M059J (cell line): ENCODE measurements around the gene AGPAT3. TPM values are rescaled to one million over a fixed set of nuclear protein-coding genes. Genes with fewer than 3 reads are reported as not detected.
"Not testable (repeated sequence)": the region's sequence is repeated elsewhere in the genome, so short reads cannot be mapped to it uniquely, and the experiment has no call there.

ENCODE experiments used
- DNase-seq: peaks from one replicate; pipeline ENCODE4 v3.0.0-alpha.2; 2012; ENCODE audit warnings: low read depth
- total RNA-seq: library from RNA; depleted of rRNA; stranded (reverse); fragments of >200 nt; shearing (Covaris generic); gene quantifications from 2 replicates; pipeline ENCODE4 v1.2.3, GENCODE V29; 2014

Gene AGPAT3
- total RNA-seq, 1 experiment from 2014 or later: 59.8 TPM

DNA sequence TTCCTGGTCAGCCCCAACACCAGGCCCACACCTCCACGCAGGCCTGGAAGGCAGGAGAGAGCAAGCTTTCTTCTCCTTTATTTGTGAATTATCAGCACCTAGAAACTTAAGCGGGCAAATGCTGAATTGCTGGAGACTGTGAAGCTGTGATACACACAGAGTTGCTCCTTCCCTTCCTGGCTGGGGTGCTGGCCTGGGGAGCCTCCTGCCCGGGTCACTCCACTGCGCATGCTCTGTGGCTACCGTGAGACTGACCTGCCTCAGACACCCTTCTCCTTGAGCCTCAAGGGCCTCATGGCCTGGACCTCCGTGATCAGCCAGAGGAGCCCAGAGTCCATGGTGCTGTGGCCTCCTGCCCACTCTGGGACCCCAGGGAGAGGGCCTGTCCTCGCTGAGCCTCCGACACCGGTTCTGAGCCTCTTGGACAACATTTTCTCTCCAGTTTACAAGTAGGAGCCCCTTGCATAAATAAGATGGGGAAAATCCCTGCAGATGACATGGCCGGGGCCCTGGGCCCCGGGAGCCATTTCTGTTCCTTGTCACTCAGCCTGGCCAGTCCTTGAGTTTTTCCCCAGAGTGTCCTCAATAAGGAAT is 18.0 kb downstream of the AGPAT3 start:
- DNase-seq: no peak

DNA sequence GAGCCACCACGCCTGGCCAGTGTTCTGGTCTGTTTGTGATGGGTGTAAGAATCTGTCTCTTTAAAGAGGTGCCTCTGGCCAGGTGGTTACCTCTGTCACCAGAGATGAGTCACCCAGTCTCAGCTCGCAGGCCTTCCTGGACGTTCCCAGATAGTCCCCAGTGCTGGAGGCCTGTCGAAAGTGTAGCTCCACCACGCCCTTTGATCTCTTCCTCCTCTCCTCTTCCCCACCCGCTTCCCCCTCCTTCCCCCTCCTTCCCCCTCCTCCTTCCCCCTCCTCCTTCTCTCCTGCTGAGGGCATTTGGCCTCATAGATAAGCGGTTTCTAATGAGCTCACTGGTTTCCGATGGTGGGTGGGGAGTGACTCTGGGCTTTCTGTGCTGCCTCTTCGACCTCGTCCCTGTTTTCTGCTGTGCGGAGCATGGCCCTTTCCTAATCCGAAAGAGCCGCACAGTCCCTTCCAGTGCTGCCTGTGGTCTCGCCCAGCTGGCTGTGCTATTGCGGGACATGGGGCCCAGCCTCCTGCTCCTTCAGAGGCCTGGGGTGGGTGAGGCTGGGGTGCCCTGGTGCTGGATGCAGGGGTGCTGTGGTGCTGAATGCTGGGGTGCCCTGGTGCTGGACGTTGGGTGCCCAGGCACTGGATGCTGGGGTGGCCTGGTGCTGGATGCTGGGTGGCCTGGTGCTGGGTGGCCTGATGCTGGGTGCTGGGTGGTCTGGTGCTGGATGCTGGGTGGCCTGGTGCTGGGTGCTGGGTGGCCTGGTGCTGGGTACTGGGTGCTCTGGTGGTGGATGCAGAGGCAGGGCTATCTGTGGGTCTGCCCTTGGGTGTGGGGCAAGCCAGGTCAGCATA is 19.2 kb downstream of the AGPAT3 start:
- DNase-seq: peak; percentile 51

DNA sequence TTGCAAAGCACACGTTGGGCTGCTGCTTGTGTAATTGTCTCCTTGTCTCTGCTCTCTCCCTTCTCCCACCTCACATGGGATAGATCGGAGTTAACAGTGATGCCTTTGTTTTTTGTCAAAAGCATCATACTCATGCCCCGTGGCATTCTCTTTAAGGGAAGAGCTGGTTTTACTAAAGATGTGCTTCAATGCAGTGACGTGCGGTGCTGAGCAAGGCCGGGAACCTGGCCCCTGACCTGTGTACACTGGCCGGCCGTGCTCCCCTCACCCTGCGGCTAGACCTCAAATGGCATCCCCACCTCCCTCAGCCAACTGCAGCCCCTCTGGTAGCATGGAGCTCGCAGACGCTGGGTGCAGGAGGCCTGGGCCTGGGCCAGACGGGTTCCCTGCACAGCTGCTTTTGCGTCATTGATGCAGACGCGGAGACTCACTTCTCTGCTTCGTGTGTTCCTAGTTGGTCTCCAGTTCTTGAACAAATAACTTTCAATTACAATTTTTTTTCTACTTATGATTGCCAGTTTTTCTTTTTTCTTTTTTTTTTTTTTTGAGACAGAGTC is 19.9 kb downstream of the AGPAT3 start:
- no peak for DNase-seq

DNA sequence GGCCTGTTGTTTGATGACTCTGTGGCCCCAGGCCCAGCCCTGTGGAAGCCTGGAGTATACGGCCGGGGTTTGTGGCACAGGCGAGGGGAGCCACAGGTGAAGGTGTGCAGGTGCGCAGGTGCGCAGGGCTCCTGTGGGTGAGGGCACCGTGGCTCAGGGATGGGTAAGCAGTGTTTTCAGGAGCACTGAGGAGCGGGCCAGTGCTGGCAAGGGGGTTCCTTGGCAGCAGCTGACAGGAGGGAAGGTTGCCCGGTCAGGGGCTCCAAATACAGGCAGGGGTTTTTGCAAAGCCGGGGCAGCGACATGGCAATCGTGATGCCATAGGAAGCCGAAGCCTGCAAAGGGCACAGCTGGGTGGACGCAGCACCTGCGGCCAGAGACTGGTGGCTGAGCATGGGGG is 20.7 kb downstream of the AGPAT3 start:
- DNase-seq: no peak

DNA sequence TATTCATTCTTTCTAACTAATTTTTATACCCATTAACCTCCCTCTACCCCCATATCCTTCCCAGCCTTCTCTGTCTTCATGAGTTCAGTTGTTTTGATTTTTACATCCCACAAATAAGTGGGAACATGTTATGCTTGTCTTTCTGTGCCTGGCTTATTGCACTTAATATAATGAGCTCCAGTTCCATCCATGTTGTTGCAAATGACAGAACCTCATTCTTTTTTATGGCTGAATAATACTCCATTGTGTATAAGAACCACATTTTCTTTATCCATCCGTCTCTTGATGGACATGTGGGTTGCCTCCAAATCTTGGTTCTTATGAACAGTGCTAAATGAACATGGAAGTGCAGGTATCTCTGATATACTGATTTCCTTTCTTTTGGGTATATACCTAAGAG is 21.5 kb downstream of the AGPAT3 start:
- no peak for DNase-seq

DNA sequence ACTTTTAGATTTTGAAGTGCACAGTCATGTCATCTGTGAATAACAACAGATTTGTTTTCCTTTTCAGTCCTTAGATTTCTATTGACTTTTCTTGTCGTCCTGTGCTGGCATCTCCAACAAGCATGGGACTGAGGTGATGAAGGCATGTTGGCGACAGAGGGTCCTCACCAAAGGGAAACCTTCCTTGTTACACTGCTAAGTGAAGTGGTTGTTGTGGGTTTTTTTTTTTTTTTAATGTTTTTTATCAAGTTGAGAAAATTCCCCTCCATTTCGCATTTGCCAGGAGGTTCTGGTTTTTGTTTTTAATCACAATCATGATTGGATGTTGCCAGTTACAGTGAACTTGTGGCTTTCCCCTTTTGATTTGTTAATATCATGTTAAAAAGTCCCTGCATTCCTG is 24.0 kb downstream of the AGPAT3 start:
- DNase-seq: no peak

DNA sequence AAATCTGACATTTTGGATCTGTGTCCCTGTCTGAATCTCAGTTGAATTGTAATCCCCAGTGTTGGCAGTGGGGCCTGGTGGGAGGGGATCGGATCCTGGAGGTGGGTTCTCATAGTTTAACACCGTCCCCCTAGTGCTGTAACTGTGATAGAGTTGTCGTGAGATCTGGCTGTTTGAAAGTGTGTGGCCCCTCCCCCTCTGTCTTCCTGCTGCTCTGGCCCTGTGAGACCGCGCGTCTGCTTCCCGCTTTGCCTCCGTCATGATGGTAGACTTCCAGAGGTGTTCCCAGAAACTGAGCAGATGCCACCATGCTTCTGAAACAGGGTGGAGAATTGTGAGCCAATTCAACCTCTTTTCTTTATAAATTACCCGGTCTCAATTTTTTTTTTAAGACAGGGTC is 25.0 kb downstream of the AGPAT3 start:
- DNase-seq: no peak

DNA sequence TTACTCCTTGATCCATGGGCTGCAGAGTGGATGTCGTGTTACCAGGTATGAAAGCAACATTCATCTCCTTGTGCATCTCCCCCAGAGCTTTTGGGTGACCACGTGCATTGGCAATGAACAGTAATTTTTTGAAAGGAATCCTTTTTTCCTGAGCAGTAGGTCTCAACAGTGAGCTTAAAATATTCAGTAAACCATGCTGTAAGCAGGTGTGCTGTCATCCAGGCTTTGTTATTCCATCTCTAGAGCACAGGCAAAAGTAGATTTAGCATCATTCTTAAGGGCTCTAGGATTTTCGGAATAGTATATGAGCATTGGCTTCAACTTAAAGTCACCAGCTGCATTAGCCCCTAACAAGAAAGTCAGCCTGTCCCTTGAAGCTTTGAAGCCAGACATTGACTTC is 27.3 kb downstream of the AGPAT3 start:
- no peak for DNase-seq

DNA sequence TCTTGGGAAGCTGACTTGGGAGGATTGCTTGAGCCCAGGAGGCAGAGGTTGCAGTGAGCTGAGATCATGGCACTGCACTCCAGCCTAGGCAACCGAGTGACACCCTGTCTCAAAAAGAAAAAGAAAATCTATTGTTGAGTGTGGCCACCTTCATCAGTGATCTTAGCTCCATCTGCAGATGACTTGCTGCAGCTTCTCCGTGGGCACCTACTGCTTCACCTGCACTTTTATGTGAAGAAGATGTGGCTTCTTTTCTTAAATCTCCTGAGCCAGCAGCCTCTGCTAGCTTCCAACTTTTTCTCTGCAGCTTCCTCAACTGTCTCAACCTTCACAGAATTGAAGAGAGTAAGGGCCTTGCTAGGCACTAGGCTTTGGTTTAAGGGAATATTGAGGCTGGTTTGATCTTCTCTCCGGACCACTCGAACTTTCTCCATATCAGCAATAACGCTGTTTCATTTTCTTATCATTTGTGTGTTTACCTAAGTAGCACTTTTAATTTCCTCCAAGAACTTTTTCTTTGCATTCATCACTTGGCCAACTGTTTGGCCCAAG is 28.0 kb downstream of the AGPAT3 start:
- DNase-seq: no peak

DNA sequence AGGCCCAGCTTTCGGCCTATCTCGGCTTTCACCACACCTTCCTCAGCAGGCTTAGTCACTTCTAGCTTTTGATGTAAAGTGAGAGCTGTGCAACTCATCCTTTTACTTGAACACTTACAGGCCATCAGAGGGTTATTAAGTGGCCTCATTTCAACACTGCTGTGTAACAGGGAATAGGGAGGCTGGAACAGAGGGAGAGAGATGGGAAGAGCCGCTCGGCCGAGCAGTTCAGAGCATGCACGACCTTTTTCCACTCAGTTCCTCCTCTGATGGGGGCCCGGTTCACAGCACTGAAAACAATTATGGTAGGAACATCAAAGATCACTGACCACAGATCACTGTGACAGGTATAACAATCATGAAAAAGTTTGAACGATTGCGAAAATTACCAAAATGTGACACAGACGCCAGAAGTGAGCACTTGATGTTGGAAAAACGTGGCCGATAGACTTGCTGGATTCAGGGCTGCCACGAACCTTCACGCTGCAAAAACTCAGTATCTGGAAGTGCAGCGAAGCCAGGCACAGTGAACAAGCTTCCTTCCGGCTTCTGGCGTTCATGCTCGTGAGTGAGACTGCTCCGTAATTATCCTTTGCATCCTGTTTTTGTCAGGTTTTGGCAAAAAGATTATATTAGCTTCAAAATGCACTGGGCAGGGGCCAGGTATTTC is 28.6 kb downstream of the AGPAT3 start:
- no peak for DNase-seq

DNA sequence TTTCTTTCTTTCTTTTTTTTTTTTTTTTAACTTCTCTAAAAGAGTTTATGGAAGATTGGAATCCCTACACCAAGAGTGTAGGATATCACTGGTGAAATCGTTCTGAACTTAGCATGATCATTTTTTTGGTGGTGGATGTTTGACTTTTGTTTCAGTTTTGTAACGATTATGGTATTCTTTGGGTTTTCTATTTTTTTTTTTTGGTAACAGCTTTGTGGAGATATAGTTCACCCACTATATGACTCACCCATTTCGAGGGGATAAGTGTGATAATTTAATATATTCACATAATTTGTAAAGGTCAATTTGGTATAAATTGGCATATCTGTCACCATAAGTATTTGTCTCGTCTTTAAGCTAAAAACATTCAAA is 29.2 kb downstream of the AGPAT3 start:
- DNase-seq: no peak

DNA sequence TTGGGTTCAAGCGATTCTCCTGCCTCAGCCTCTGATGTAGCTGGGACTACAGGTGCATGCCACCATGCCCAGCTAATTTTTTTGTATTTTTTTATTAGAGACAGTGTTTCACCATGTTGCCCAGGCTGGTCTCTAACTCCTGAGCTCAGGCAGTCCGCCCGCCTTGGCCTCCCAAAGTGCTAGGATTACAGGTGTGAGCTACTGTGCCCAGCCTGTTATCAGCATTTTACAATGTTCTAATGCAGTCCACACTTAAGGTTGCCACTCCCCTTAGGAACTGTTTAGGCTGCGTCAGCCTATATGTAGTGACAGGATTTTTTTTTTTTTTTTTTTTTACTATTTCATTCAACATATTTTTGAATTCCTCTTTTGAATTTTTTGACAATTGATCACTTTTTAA is 30.2 kb downstream of the AGPAT3 start:
- DNase-seq: no peak

DNA sequence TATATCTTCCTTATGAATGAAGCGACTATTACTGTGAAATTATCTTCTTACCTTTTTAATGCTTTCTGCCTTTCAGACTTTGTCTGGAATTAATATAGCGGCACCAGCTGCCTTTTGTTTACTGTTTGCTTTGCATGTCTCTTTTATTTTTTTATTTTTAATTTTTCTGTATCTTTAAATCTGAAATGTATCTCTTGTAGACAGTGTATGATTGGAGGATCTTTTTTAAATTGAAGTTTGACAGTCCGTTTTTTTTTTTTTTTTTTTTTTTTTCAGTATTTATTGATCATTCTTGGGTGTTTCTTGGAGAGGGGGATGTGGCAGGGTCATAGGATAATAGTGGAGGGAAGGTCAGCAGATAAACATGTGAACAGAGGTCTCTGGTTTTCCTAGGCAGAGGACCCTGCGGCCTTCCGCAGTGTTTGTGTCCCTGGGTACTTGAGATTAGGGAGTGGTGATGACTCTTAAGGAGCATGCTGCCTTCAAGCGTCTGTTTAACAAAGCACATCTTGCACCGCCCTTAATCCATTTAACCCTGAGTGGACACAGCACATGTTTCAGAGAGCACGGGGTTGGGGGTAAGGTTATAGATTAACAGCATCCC is 31.8 kb downstream of the AGPAT3 start:
- not testable (repeated sequence) for DNase-seq

DNA sequence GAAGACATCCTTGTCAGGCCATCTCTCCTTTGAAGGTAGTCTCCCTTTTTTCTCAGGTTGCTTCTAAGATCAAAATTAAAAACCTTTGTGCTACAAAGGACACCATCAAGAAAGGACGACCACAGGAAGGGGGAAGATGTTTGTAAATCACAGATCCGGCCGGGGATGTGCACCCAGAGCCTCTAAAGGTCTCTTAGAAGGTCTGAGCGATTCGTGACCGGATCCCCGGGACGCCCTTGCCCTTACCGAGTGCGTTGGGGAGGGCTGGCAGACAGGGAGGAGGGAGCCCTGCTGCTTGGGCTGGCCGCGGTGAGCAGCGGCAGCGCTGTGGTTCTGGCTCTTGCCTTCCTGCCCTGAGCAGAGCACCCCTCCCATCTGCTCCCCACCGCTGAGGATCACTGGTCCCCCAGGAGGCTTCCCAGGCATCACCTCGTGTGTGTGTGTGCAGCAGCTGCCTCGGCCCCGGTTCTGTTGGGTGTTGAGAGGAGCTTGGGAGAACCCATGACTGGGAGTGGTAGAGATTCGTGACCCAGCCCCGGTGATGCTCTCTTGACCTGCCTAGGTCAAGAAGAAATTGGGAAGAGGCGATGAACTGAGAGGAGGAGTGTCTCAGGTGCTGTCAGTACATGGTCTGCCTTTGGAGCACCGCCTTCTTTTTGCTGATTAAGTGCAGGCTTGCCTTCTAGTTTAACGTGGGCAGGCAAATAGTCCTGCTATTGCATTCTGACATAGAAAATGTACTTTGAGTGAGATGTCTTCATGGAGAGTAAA is 34.5 kb downstream of the AGPAT3 start:
- no peak for DNase-seq

DNA sequence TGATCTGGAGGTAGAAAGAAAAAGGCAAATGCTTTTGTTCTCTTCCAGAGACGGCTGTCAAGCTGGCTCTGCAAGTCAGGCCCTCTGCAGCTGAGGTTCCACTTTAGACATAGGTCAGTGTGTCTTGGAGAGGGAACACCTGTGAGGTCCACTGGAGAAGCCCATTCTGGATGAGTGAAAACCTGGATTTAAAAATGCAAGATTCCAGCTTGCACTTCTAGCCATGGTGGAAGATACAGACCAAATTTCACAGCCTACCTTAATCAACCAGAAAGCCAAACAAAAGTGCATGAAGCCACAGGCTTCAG is 35.0 kb downstream of the AGPAT3 start:
- DNase-seq: no peak

DNA sequence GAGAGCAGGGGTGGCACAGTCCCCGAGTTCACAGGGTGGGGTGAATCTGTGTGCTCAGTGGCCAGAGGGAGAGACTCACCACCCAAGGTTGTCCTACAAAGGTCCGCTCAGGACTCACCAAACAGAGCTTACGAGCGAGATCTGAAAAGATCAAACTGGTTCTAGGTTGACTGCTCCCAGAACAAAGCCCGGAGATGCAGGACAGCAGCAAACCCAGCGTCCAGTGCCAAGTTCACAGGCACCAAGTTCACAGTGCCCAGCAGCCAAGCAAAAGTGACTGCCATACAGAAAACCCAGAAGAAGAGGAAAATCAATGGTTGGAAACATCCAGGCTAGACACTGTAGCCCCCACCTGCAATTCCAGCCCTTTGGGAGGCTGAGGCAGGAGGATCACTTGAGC is 35.7 kb downstream of the AGPAT3 start:
- no peak for DNase-seq

DNA sequence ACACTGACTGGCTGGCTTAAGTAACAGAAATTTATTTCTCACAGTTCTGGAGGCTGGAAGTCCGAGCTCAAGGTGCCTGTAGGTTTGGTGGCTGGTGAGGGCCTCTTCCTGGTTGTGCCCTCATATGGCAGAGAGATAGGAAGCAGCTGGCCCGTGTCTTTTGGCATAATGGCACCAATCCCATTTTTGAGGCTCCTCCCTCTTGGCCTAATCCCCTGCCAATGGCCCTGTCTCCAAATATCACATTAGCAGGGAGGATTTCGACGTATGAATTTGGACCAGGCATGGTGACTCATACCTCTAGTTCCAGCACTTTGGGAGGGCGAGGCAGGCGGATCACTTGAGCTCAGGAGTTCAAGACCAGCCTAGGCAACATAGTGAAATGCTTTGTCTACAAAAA is 37.4 kb downstream of the AGPAT3 start:
- DNase-seq: no peak

DNA sequence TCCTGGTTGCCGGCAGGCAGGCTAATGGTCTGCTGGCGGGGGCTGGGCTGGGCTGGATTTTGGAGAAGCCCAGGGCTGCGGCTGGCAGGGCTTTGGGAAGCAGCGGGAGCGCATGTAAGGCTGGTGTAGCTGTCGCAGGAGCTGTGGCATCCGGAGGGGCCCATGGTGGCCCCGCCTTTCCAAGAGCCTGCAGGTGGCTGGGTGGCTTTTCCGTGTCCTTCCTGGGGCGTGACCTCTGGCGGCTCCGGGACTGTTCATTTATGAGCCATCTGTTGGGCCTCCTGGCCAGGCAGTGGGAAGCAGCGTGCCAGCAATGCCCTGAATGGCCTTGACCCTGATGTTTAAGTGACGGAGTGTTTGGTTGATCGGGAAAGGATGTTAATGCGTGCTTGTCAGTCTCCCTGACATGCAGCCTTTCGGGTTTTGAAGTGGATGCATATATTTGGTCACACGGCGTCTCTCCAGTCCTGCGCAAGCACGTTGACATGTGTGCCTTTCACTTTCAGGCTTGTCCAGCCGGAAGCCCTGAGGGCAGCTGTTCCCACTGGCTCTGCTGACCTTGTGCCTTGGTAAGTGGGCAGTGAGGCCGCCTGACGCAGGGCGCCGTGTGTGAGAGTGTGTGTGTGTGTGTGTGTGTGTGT is 38.5 kb downstream of the AGPAT3 start:
- DNase-seq: no peak

DNA sequence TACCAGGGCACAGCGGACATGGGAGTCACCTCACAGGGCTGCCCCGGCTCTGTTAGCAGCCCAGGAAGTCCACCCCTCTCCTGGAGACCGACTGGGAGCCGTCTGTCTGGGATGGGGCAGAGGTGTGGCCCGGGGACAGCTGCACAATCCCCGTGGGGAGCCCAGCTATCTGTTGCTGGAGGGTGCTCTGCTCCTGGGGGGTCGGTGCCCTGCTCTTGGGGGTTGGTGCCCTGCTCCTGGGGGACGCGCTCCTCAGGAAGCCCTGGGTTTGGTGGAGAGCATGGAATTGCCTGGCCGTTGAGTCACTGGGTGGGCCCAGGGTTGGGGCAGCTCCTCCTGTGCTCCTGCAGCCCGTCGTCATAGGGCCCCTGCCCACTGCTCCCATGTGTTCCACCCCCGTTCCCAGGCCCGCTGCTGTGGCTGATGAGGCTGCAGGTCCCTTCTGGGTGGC is 39.3 kb downstream of the AGPAT3 start:
- DNase-seq: no peak

DNA sequence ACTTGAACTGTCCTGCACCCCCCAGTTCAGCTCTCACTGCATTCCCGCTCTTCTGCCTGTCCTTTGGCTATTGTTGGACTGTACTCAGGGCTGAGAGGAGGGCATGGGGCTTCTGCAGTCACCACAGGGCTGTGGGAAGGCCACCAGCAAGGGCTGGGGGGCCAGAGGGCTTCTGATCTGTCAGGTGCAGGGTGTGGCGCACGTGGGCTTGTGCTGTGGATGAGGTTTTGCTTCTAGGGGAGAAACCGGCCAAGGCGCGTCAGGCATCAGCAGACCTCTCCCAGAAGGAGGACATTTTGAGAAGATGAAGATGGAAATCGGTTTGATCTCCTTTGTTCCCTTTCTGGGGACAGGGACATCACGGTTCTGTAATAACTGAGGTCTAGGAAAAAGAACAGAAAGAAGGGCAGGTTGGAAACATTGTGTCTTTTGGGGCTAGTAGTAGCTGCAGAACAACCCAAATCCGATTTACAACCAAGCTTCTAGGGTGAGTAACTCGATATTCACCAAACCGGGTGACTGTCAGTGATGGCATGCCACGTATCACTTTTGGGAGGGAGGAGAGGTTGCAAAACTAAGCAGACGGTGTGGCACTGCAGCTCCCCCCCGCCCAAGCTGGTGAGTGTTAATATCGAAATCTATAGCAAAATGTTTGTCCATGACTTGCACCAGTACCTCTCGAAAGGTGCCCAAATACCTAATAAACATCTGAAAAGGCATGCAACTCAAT is 40.9 kb downstream of the AGPAT3 start:
- DNase-seq: no peak
